Stimulated activated CD8-positive, alpha-beta memory T cell treated with anti-CD3 and anti-CD28 coated beads, Interleukin-4, amount 100 ng/mL, for 24 hours (primary cell): ENCODE results near the gene WDR48.
A peak's percentile ranks its signal among the peaks of the same experiment; 100 is the strongest.

ENCODE experiments used
- DNase-seq: peaks from one replicate; pipeline ENCODE4 v3.0.0-alpha.2; 2020; ENCODE audit warnings: low read depth

WDR48 gene

GRCh38 chr3:39102504-39103323 lies 50.9 kb downstream of the WDR48 start:
- no peak for DNase-seq

- DNase-seq = no peak
Observed at GRCh38 chr3:39103324-39103693, 51.5 kb downstream of the WDR48 start.

GRCh38 chr3:39103791-39104552 lies 52.2 kb downstream of the WDR48 start:
- DNase-seq = no peak

- DNase-seq = no peak
Observed at GRCh38 chr3:39104961-39105686, 53.3 kb downstream of the WDR48 start.

- DNase-seq = no peak
Observed at GRCh38 chr3:39105687-39106063, 53.9 kb downstream of the WDR48 start.

GRCh38 chr3:39106281-39106811 lies 54.5 kb downstream of the WDR48 start:
- no peak for DNase-seq

- DNase-seq = no peak
Observed at GRCh38 chr3:39106851-39107387, 55.1 kb downstream of the WDR48 start.

- peak; percentile 54 for DNase-seq
Observed at GRCh38 chr3:39107388-39108199, 55.8 kb downstream of the WDR48 start, which contains the start of the genes GORASP1 and TTC21A. GORASP1 (minus strand) TSS chr3:39107627; CDS start chr3:39107541, 86 bp downstream. TTC21A (plus strand) TSS chr3:39107680; CDS start chr3:39107838, 158 bp downstream.

GRCh38 chr3:39108200-39108710 lies 56.4 kb downstream of the WDR48 start:
- no peak for DNase-seq

GRCh38 chr3:39109086-39109485 lies 57.3 kb downstream of the WDR48 start:
- DNase-seq = no peak

- no peak for DNase-seq
Observed at GRCh38 chr3:39110041-39110639, 58.3 kb downstream of the WDR48 start.

GRCh38 chr3:39112113-39112512 lies 60.3 kb downstream of the WDR48 start:
- no peak for DNase-seq

GRCh38 chr3:39112535-39112934 lies 60.7 kb downstream of the WDR48 start:
- DNase-seq = no peak

- no peak for DNase-seq
Observed at GRCh38 chr3:39113291-39113690, 61.5 kb downstream of the WDR48 start.

- no peak for DNase-seq
Observed at GRCh38 chr3:39114456-39114855, 62.6 kb downstream of the WDR48 start.

GRCh38 chr3:39115870-39116269 lies 64.1 kb downstream of the WDR48 start:
- no peak for DNase-seq

GRCh38 chr3:39118079-39118478 lies 66.3 kb downstream of the WDR48 start:
- no peak for DNase-seq

- DNase-seq = no peak
Observed at GRCh38 chr3:39118931-39119660, 67.3 kb downstream of the WDR48 start.

GRCh38 chr3:39121621-39122020 lies 69.8 kb downstream of the WDR48 start:
- no peak for DNase-seq

GRCh38 chr3:39122813-39123212 lies 71.0 kb downstream of the WDR48 start:
- no peak for DNase-seq
